Caco-2 (cell line): ENCODE measurements around the gene LAMTOR4. TPM values are rescaled to one million over a fixed set of nuclear protein-coding genes. Genes with fewer than 3 reads are reported as not detected.

ENCODE experiments used
- BruUV-seq: library from RNA; stranded (reverse); fragments of 400-500 nt; replicated peaks from 2 replicates; lab custom pipeline; 2021; lab: Mats Ljungman, UMichigan
- CTCF ChIA-PET: fragments of 300-600 bp; sonication (Branson Sonifier 250); formaldehyde crosslinking; loops from one replicate; lab custom pipeline; 2022; ENCODE audit warnings: antibody characterized with exemption; lab: Charles Lee
- POLR2A ChIA-PET: fragments of 300-600 bp; sonication (Branson Sonifier 250); formaldehyde crosslinking; loops from one replicate; lab custom pipeline; 2022; ENCODE audit warnings: antibody characterized with exemption; lab: Charles Lee
- DNase-seq, 2 experiments: peaks; one replicate each; pipeline versions ENCODE4 v3.0.0 to v3.0.0-alpha.2; 2020 to 2022
- H3K27me3 ChIP-seq: replicated peaks from 2 replicates; pipeline ENCODE4 v1.6.0; 2011; ENCODE audit warnings: low read length; ENCODE audit not compliant: control insufficient read depth, insufficient read depth
- H3K36me3 ChIP-seq: 2 replicates; pipeline ENCODE4 v1.5.1; 2011; ENCODE audit warnings: low read length; ENCODE audit not compliant: control insufficient read depth, insufficient read depth
- H3K4me1 ChIP-seq: fragments of 250-450 bp; sonication (Bioruptor Pico); 2 replicates; pipeline ENCODE4 v1.5.1; 2020; ENCODE audit warnings: mild to moderate bottlenecking
- H3K4me3 ChIP-seq: 2 replicates; pipeline ENCODE4 v1.5.1; 2011; ENCODE audit warnings: low read depth, mild to moderate bottlenecking, control low read depth, low read length
- H3K9me3 ChIP-seq: fragments of 250-450 bp; sonication (Bioruptor Pico); 2 replicates; pipeline ENCODE4 v1.5.1; 2020; ENCODE audit warnings: mild to moderate bottlenecking, moderate library complexity
- H3K27ac Mint-ChIP-seq: one replicate; pipeline ENCODE4 v1.8.0; 2022; ENCODE audit warnings: mixed read lengths; ENCODE audit not compliant: unreplicated experiment
- H3K27me3 Mint-ChIP-seq: one replicate; pipeline ENCODE4 v1.8.0; 2022; ENCODE audit warnings: mixed read lengths; ENCODE audit not compliant: insufficient read depth, unreplicated experiment
- H3K36me3 Mint-ChIP-seq: one replicate; pipeline ENCODE4 v1.8.0; 2022; ENCODE audit warnings: mild to moderate bottlenecking, mixed read lengths; ENCODE audit not compliant: insufficient read depth, unreplicated experiment
- H3K4me1 Mint-ChIP-seq: one replicate; pipeline ENCODE4 v1.8.0; 2022; ENCODE audit warnings: low read depth, mixed read lengths; ENCODE audit not compliant: unreplicated experiment
- H3K4me3 Mint-ChIP-seq: one replicate; pipeline ENCODE4 v1.8.0; 2022; ENCODE audit warnings: mild to moderate bottlenecking, moderate library complexity, mixed read lengths; ENCODE audit not compliant: unreplicated experiment
- H3K9me3 Mint-ChIP-seq: one replicate; pipeline ENCODE4 v1.8.0; 2022; ENCODE audit warnings: mixed read lengths; ENCODE audit not compliant: unreplicated experiment
- intact Hi-C: fragments of 100-400 bp; cut with micrococcal nuclease; formaldehyde crosslinking; loops from one replicate; pipeline ENCODE4 v1.10.0; 2022; ENCODE audit not compliant: unreplicated experiment
- total RNA-seq: library from RNA; stranded (reverse); gene quantifications from 2 replicates; pipeline ENCODE4 v1.2.3, GENCODE V29; 2022
- TF ChIP-seq, protein P1 (sequence below), 2 experiments: fragments of 200-600 bp in 1 of 2; IDR thresholded peaks; 1 replicate in 1 of 2; 2 replicates in 1 of 2; pipeline versions ENCODE4 v1.5.1 to v1.8.0; 2011 to 2022; ENCODE audit warnings: antibody characterized with exemption in 1 of 2, control low read depth in 1 of 2, inconsistent platforms in 1 of 2, low read depth in 1 of 2, low read length in 1 of 2, mild to moderate bottlenecking in 1 of 2, moderate library complexity in 1 of 2; ENCODE audit not compliant: insufficient read depth in 1 of 2, severe bottlenecking in 1 of 2, unreplicated experiment in 1 of 2

LAMTOR4 gene
- total RNA-seq, 1 experiment from 2014 or later, result 107 TPM

DNA sequence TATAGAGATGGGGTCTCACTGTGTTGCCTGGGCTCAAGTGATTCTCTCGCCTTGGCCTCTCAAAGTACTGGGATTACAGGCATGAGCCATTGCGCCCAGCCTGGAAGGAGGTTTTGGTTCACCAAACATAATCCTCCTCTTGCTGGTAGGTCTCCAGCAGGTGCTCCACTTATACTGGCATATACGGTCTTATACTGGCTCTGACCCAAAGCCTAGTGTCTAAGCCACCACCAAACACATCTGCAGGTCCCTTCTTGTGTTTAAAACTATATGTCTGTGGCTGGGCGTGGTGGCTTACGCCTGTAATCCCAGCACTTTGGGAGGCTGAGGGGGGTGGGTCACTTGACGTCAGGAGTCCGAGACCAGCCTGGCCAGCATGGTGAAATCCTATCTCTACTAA, 16.6 kb upstream of the LAMTOR4 start:
- TF ChIP-seq, protein P1, sequence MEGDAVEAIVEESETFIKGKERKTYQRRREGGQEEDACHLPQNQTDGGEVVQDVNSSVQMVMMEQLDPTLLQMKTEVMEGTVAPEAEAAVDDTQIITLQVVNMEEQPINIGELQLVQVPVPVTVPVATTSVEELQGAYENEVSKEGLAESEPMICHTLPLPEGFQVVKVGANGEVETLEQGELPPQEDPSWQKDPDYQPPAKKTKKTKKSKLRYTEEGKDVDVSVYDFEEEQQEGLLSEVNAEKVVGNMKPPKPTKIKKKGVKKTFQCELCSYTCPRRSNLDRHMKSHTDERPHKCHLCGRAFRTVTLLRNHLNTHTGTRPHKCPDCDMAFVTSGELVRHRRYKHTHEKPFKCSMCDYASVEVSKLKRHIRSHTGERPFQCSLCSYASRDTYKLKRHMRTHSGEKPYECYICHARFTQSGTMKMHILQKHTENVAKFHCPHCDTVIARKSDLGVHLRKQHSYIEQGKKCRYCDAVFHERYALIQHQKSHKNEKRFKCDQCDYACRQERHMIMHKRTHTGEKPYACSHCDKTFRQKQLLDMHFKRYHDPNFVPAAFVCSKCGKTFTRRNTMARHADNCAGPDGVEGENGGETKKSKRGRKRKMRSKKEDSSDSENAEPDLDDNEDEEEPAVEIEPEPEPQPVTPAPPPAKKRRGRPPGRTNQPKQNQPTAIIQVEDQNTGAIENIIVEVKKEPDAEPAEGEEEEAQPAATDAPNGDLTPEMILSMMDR (IDR thresholded peaks at IDR 0.05; ENCODE audit: insufficient read depth in 1 of 2, low read depth in 1 of 2, low read length in 1 of 2, severe bottlenecking in 1 of 2, unreplicated experiment in 1 of 2), result no peak
- BruUV-seq, result no TSS peak
- H3K9me3 ChIP-seq, result no peaks in the 10 kb centered on the region
- peaks cover 17% of the 10 kb centered on the region for H3K4me1 Mint-ChIP-seq
- H3K4me3 ChIP-seq, result no peak overlapping the region
- ChIA-PET CTCF (interaction anchor here (0.6 to 2.3 kb wide), 10 partner anchors 16 to 454 kb away, joined by 3 to 13 read pairs (median 4); partner anchors contain the start of genes AP4M1, FBXO24, GPC2 and LAMTOR4), POLR2A (no interaction called here)
- DNase-seq, result no peak
- H3K27me3 Mint-ChIP-seq, result no peaks in the 10 kb centered on the region
- H3K27ac Mint-ChIP-seq, result no peak overlapping the region
- peaks cover 10% of the 10 kb centered on the region for H3K36me3 Mint-ChIP-seq
- no peaks in the 10 kb centered on the region for H3K36me3 ChIP-seq
- no peaks in the 10 kb centered on the region for H3K27me3 ChIP-seq
- peaks cover 7% of the 10 kb centered on the region; the same call in 1 of the 2 replicates for H3K4me1 ChIP-seq
- no peak overlapping the region for H3K4me3 Mint-ChIP-seq
- no peaks in the 10 kb centered on the region for H3K9me3 Mint-ChIP-seq
- intact Hi-C loops, result loop anchor here (1.0 kb wide), 1 partner anchor 85 kb away; no protein-coding TSS in a partner anchor

DNA sequence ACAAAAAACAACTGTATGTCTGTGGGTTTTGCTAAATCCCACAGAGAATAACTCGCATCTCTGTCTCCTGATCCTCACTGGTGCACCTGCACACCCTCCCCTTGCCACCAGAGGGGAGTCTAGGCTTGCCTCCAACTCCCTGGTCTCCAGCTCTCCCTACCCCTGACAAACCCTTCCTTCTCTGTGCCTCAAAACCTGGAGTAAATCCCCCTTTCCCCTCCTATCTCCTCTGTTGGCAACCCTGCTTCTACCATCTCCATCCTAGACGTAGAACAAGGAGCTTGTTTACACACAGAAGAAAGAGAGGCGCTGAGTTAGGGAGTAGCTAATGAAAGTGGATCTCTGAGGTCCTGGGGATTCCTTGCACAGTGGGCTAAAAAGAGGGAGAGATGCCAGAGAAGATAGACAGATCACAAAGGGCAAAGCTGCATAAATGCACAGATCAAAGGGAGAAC, 16.0 kb upstream of the LAMTOR4 start:
- Mint-ChIP-seq H3K4me1 (peaks cover 17% of the 10 kb centered on the region), H3K36me3 (peaks cover 8% of the 10 kb centered on the region), H3K27me3 (no peaks in the 10 kb centered on the region), H3K9me3 (no peaks in the 10 kb centered on the region), H3K27ac (no peak overlapping the region), H3K4me3 (no peak overlapping the region)
- TF ChIP-seq, protein P1 (IDR thresholded peaks at IDR 0.05; ENCODE audit: insufficient read depth in 1 of 2, low read depth in 1 of 2, low read length in 1 of 2, severe bottlenecking in 1 of 2, unreplicated experiment in 1 of 2), result peak; percentile 91 to 95
- peak; percentile 77 to 80 for DNase-seq
- CTCF ChIA-PET, result interaction anchor here (0.6 to 2.3 kb wide), 12 partner anchors 16 to 453 kb away, joined by 3 to 13 read pairs (median 4); partner anchors contain the start of genes AP4M1, FBXO24, GPC2 and LAMTOR4
- Histone ChIP-seq H3K4me3 (no peak overlapping the region), H3K27me3 (no peaks in the 10 kb centered on the region), H3K9me3 (no peaks in the 10 kb centered on the region), H3K4me1 (peaks cover 7% of the 10 kb centered on the region; the same call in 1 of the 2 replicates), H3K36me3 (no peaks in the 10 kb centered on the region)
- POLR2A ChIA-PET, result no interaction called here
- intact Hi-C loops, result loop anchor here (1.0 kb wide), 1 partner anchor 85 kb away; no protein-coding TSS in a partner anchor
- BruUV-seq, result no TSS peak

DNA sequence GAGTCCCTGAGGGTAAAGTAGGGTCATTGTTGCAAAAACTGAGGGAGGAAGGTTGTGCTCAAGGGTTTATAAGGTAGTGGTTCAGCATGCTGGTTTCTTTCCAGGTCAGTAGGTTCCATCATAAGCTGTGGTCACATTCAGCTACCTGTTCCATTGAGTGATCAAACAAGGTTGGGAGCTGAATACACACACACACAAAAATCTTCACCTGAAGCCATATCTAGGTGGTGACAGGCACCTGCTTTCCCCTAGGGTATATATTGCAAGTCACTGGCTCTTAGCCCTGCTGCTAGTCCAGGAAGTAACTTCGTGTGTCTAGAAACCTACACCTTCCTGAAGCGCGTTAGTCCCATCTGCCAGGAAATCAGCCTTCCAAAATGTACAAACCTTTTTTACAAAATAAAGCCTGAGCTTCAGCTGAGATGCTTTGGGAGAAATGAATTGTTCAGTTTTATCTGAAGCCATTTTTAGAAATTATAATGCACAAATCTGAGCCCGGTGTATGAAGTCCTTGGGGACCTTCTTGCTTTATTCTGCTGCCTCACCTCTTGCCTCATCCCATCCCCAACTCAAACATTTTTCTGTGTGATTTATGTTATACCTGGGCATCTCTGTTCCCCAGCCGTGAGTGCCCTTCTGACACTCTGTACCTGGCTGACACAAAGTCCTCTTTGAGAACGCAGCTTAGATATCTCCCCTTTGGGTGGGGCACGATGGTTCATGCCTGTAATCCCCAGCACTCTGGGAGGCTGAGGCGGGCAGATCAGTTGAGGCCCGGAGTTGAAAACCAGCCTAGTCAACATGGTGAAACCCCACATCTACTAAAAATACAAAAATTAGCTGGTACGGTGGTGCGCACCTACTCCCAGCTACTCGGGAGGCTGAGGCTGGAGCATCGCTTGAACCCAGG, 10.6 kb upstream of the LAMTOR4 start:
- intact Hi-C loops, result no loop called here
- Mint-ChIP-seq H3K27ac (no peak overlapping the region), H3K4me1 (peaks cover under 1% of the 10 kb centered on the region), H3K36me3 (no peaks in the 10 kb centered on the region), H3K9me3 (no peaks in the 10 kb centered on the region), H3K27me3 (no peaks in the 10 kb centered on the region), H3K4me3 (no peak overlapping the region)
- H3K4me3 ChIP-seq, result no peak overlapping the region
- POLR2A ChIA-PET, result interaction anchor here (0.6 to 1.2 kb wide), 3 partner anchors 11 to 749 kb away, joined by 3 to 5 read pairs (median 3); partner anchors contain the start of gene LAMTOR4
- no peaks in the 10 kb centered on the region for H3K9me3 ChIP-seq
- no TSS peak for BruUV-seq
- TF ChIP-seq, protein P1 (IDR thresholded peaks at IDR 0.05; ENCODE audit: insufficient read depth in 1 of 2, low read depth in 1 of 2, low read length in 1 of 2, severe bottlenecking in 1 of 2, unreplicated experiment in 1 of 2), result no peak
- H3K4me1 ChIP-seq, result 0 out of 2 replicates have a peak, but pooled peaks cover 7% of the 10 kb centered on the region
- CTCF ChIA-PET, result interaction anchor here (0.7 to 0.8 kb wide), 2 partner anchors 11 to 52 kb away, joined by 3 read pairs; partner anchors contain the start of gene LAMTOR4
- H3K36me3 ChIP-seq, result no peaks in the 10 kb centered on the region
- DNase-seq, result no peak
- H3K27me3 ChIP-seq, result no peaks in the 10 kb centered on the region
